ENCODE measurements around the gene SERTM1.
A peak's percentile ranks its signal among the peaks of the same experiment; 100 is the strongest.

The SERTM1 gene

DNA sequence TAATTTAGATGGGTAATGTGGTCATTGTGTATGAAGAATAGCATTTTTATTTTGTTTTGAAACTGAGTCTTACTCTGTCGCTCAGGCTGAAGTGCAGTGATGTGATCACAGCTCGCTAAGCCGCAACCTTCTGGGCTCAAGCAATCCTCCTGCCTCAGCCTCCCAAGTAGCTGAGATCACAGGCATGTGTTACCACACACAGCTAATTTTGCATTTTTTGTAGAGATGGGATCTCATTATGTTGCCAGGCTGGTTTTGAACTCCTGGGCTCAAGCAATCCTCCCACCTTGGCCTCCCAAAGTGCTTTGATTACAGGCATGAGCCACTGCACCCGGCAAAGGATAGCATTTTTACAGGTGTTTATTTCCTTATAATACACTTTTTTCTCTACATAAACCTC is 36.6 kb downstream of the SERTM1 start:
- DNase-seq (ENCODE audit: low read depth in 2 of 2), result no peak

DNA sequence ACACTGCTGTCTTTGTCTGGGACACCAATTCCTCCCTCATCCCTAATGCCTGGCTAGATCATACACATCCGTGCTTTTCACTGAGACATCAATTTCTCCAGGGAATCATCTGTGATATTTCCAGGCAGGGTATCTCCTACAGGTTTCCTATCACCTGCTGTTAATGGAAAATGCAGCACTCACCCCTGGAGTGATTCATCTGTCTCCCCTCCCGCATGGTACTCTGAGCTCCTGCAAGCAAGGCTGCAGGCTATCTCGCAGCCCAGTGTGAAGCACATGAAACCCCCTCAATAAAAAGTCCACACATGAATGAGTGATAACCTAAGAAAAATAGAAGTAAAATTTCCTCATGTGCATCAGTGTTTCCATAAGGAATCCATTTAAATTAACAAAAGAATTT is 38.5 kb downstream of the SERTM1 start:
- DNase-seq (ENCODE audit: low read depth in 2 of 2), result no peak

DNA sequence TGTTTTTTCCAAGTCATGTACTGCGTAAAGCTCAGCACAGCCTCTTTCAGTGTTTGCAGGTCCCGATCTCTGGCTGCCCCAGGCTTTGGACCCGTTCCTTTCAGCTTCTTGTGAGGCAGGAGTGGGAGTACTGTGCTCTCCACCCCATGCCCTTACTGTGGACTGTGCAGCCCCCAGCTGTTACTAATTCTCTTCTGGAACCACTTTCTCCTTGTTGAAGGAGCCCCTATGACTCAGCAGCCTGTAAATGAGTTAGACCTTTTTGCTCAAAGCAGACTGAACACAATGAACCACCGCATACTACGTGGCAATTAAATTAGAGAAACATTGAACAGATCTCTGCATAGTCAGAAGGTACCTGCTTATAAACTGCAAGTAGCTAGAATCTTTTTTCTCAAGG is 39.0 kb downstream of the SERTM1 start:
- no peak for DNase-seq (ENCODE audit: low read depth in 2 of 2)

DNA sequence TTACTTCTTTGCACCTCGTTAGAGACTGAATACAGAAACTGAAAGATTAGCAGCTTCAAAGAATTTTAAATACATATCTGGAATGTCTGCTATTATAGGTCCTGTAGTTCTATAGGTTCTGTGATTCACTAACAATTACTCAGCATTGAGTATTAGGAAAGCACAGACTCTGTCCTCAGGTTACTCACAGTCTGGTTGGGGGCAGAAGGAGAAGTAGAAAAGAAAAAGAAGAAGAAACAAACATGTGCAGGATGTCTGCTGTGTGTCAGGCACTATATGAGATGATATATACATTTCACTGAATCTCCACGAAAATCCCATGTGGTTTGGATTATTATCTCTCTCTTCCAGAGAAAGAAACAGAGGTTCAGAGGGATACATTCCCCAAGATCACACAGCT is 40.1 kb downstream of the SERTM1 start:
- DNase-seq (ENCODE audit: low read depth in 2 of 2), result no peak

DNA sequence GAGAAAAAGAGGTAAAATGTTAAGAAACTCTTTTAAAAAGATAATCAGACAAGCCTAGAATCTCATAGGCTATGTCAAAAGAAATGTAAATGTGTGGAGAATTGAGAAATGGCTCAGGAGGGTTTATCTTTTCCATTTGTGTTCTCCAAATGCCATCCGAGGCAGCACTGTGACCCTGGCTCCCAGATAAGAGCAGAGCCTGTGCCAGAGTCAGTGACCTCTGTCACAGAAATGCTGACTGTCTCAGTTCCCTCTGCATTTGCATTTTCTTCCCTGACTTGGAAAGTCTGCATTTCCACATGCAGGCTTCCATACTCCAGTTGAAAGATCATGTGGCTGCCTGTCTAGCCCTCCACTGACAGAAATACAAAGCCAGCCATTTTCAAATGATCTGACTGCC is 42.0 kb downstream of the SERTM1 start:
- DNase-seq (ENCODE audit: low read depth in 2 of 2), result no peak

DNA sequence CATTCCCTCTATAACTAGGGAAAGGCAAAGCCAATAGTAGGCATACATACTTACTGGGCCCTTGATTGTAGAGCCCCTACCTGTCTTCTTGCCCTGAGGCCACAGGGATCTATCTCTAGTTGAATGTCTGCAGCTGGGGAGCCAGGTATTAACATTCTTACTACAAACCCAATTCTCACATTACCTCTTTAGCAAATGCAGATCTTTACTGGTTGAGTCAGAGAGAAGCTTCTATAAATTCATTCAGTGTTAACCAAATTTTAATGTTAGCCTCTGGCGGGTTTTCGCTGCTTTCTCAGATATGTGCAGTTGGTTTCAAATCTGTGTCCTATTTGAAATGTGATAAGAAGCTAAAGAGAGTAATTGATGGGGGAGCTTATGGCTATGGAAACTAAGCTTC is 43.2 kb downstream of the SERTM1 start:
- no peak for DNase-seq (ENCODE audit: low read depth in 2 of 2)

DNA sequence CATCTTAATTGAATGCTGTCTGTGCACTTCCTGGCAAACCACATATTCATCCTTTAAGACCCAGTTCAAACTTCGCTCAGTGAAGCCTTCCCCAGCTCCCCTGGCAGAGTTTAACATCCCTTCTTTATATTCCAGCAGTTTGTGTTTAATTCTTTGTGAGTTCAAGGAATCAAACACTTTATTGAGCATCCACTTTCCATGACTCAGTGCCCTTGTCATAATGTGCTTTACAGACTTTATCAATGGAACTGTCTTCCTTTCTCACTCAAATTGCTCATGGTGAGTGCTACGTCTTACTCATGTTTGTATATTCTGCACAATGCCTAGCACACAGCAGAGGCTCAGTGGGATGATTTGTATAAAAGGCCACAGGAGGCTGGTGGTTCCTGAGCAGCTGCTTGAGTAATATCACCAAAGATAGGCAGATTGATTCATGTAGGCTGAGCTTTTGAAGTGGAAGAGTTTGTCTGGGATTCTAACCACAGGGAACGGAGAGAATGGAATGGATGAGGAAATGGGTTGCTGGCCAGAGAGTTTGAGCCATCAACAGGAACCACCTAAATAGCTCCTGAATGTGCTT is 44.2 kb downstream of the SERTM1 start:
- DNase-seq (ENCODE audit: low read depth in 2 of 2), result no peak

DNA sequence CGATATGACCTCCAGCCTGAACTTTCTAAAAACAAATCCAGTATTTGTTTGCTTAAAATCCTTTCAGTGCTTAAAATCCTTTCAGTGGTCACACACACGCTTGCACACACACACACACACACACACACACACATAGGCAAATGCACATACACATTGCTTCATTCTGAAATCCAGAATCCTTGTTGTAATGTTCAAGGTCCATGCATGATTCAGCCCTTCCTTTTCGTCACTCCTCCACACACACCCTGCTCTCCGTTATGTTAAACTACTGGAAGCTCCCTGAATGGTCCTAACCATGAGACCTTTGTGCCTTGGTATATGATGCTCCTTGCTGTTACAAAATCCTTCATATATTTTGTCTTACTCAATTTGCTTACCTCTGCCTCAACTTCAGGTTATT is 44.9 kb downstream of the SERTM1 start:
- DNase-seq (ENCODE audit: low read depth in 2 of 2), result no peak

DNA sequence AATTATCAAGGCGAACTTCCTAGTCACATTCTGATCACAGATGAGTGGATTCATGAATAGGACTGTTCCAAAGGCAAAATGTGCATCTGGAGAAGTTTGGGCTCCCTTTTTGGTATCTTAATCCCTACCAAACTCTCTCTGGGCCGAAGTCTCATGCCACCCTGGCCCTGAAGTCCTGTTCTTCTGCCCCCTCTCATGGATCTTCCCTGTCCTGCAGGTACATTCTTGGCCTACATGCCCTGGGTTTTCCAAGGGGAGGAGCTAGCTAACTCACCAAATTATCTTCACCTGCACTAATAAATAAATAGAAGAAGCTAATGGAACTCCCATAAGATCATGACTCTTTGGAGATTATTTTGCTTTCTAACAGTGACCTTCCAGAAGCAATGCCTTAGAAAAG is 50.3 kb downstream of the SERTM1 start:
- no peak for DNase-seq (ENCODE audit: low read depth in 2 of 2)

DNA sequence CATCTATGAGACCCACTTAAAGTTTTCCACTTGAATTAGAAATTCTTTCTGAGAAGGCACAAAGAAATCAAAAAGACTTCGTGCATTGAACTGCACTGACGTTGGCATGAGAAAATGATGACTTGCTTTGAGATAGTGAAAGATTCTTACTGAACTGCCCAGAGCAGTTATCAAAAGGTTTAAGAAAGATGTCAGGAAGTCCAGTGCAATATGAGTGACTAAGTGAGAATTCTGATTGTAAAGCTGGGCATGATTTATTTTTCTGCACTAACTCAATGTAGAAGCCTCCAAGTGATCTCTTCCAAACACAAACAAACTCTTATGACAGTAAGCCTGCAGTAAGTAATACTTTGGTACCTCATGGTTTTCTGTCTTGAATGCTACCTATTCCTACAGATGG is 52.1 kb downstream of the SERTM1 start:
- DNase-seq (ENCODE audit: low read depth in 2 of 2), result no peak

DNA sequence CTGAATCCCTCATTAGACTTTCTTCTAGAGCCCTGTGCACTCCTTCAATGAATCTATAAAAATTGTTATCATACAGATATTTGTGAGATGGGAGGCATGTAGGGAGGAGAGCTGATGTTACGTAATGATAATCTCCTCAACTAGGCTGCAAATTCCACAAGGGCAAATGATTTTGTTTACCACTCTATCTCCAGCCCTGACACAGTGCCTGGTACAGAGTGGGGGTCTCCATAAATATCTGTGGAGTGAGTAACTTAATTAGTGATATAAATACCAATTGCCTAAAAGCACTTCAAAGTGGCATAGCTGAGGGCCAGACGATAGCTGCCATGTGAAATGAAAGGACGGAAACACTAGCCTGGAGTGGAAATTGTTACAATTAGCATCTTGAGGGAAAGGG is 54.2 kb downstream of the SERTM1 start:
- no peak for DNase-seq (ENCODE audit: low read depth in 2 of 2)

DNA sequence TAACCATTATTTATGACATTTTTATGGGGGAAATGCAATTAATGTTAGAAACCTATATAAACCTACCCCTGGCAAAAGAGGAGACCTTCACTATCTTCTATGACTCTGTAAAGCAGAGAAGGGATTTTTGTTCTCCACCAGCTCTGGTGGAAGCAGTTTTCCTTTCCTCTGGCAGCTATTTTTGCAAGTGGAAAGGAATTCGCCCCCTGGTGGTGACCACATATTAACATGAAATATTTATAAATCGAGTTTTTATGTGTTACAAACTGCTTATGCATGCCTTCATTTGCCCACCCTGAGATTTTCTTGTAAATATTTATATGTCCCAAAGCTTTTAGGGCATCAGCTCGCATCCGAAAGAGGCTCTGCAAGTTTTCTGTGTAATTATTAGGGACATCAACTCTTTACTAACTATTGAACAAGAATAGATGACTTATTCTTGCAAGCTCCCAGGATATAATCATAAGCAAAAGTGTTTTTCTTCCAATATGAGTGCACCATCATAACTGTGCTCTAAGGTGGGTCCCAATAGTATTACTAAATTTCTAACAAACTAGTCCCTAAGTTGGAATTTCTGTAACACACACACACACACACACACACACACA is 62.4 kb downstream of the SERTM1 start:
- peak in 1 of 2 donors; percentile 19 for DNase-seq (ENCODE audit: low read depth in 2 of 2)

DNA sequence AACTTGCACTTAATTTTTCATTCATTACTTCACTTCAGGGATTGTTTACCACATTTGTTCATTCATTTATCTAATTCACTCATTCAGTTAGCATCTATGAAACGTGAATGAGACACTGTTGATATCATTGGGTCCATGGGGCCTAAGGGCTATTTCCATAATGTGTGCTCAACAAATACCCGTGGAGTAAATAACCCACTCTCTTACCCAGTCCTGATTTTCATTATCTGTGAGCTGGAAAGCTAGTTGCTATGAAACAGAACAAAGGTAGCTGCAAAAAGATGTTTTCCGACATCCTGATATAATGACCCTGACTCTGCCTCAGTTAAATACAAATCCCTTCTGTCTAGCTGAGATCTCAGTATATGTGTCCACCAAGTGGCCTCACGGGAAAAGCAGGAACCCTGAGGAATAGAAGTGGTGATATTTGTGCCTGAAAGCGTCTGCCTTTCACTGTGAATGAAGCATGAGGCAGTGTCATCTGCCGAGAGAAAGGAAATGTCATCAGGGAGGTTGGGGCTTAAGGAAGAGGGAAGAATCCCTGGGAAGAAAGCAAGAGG is 63.8 kb downstream of the SERTM1 start:
- DNase-seq (ENCODE audit: low read depth in 2 of 2), result no peak

DNA sequence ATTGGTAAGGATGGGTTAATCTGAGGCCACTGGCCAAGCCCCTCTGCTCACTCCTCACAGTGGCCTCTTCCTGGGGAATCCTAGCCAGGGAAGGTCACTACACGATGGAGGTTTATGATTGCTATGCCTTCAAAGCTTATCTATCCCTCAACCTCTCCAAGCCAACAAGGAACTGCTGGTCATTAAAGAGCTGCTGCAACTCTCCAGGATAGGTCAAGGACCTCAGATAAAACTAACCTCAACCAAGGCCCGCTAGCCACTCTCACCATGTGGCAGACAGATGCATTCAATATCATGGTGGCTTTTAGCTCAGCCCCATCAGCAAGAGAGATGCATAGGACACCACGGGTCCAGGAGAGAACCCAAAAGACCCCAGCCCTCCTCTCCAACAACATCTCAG is 71.6 kb downstream of the SERTM1 start:
- DNase-seq (ENCODE audit: low read depth in 2 of 2), result no peak

DNA sequence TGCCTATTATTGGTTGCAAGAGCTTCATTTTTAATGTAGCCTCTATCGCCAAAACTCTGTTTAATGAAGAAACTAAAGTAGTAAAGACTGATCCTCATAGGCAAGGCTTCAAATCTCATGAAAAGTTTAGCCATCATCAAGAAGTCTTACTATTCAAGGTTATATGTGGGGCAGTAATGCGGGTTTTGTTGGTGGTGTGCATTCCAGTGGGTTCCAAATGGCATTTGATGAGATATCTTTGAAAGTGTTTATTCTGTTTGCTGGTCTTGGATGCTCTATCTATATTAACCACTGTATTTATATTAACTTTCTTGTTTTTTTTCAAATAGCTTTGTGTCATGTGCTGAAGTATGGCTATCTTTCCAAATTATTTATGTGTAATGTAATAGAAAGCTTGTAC is 72.2 kb downstream of the SERTM1 start:
- no peak for DNase-seq (ENCODE audit: low read depth in 2 of 2)

Data from stimulated activated CD4-positive, alpha-beta T cell treated with anti-CD3 and anti-CD28 coated beads, Interleukin-15, amount 100 ng/mL, for 48 hours (primary cell).